K562 (cell line): ENCODE measurements around the gene URGCP. TPM values are rescaled to one million over a fixed set of nuclear protein-coding genes. Genes with fewer than 3 reads are reported as not detected.

Experiments used
- ATAC-seq: fragments of 200-7000 bp; cut with Tn5 transposase; 3 replicates; pipeline ENCODE4 v1.9.1; 2020; ENCODE audit warnings: moderate library complexity
- BruUV-seq: library from RNA; stranded (reverse); fragments of 400-500 nt; replicated peaks from 2 replicates; lab custom pipeline; 2021; lab: Mats Ljungman, UMichigan
- CTCF ChIA-PET: fragments of 300-600 bp; formaldehyde crosslinking; extraction: SDS; loops from one replicate; lab custom pipeline; 2021; ENCODE audit warnings: low intra/inter-chr PET ratio; lab: Yijun Ruan, JAX
- POLR2A ChIA-PET: fragments of 300-600, 350-650 bp; sonication (Branson Sonifier 250); formaldehyde crosslinking; extraction: SDS; loops from one replicate; lab custom pipeline; 2021; ENCODE audit warnings: antibody characterized with exemption, inconsistent platforms; lab: Yijun Ruan, JAX
- DNase-seq, 4 experiments: peaks; one replicate each; pipeline versions ENCODE4 v3.0.0 to v3.0.0-alpha.2; 2011 to 2018; ENCODE audit warnings: low spot score in 3 of 4, mixed read lengths in 3 of 4; ENCODE audit errors: extremely low read depth in 1 of 4
- FAIRE-seq: peaks from 2 replicates; lab custom pipeline; 2011; peaks lifted over from hg19 to GRCh38; lab: Jason Lieb, UNC
- H2AFZ ChIP-seq: 2 replicates; pipeline ENCODE4 v1.6.0; 2011; ENCODE audit warnings: low read depth, low read length, control low read depth, inconsistent platforms
- H3K27ac ChIP-seq: fragments of 200-600 bp; 3 replicates; pipeline ENCODE4 v1.8.0; 2011; ENCODE audit warnings: low read depth, mild to moderate bottlenecking, control low read depth, inconsistent platforms, low read length, moderate library complexity, mixed read lengths; ENCODE audit errors: extremely low read depth
- H3K27me3 ChIP-seq, 2 experiments: fragments of 300-600 bp in 1 of 2; 2 replicates in 1 of 2; 3 replicates in 1 of 2; pipeline versions ENCODE4 v1.6.0 to v1.8.0; 2011; ENCODE audit warnings: inconsistent platforms in 2 of 2, low read length in 2 of 2, mild to moderate bottlenecking in 1 of 2, mixed read lengths in 1 of 2, moderate library complexity in 1 of 2; ENCODE audit not compliant: control insufficient read depth in 2 of 2, insufficient read depth in 2 of 2
- H3K36me3 ChIP-seq: fragments of 300-600 bp; 3 replicates; pipeline ENCODE4 v1.8.0; 2011; ENCODE audit warnings: mild to moderate bottlenecking, low read length, inconsistent platforms; ENCODE audit not compliant: control insufficient read depth, insufficient read depth
- H3K4me1 ChIP-seq, 2 experiments: fragments of 200-600 bp in 1 of 2; replicated peaks in 1 of 2; 2 replicates in 1 of 2; 3 replicates in 1 of 2; pipeline versions ENCODE4 v1.5.1 to v1.8.0; 2011; ENCODE audit warnings: inconsistent platforms in 2 of 2, low read length in 2 of 2, mild to moderate bottlenecking in 1 of 2, mixed read lengths in 1 of 2, moderate library complexity in 1 of 2; ENCODE audit not compliant: control insufficient read depth in 2 of 2, insufficient read depth in 2 of 2
- H3K4me2 ChIP-seq: 2 replicates; pipeline ENCODE4 v1.6.1; 2011; ENCODE audit warnings: low read length, control low read depth, inconsistent platforms, mixed read lengths; ENCODE audit not compliant: insufficient read depth
- H3K4me3 ChIP-seq: fragments of 200-600 bp; sonication (generic), shearing (Covaris generic); 2 replicates; pipeline ENCODE4 v1.5.1; 2016; ENCODE audit warnings: control low read depth, inconsistent platforms
- H3K79me2 ChIP-seq: fragments of 200-600 bp; 3 replicates; pipeline ENCODE4 v1.8.0; 2011; ENCODE audit warnings: low read length, inconsistent platforms; ENCODE audit not compliant: control insufficient read depth, insufficient read depth
- H3K9ac ChIP-seq, 2 experiments: 2 replicates each; pipeline versions ENCODE4 v1.6.0 to v1.6.1; 2011; ENCODE audit warnings: low read depth in 2 of 2, low read length in 2 of 2, control low read depth in 1 of 2, inconsistent platforms in 1 of 2, mild to moderate bottlenecking in 1 of 2, mixed read lengths in 1 of 2; ENCODE audit not compliant: insufficient read depth in 1 of 2
- H3K9me1 ChIP-seq: one replicate; pipeline ENCODE4 v1.6.0; 2011; ENCODE audit warnings: inconsistent platforms, mild to moderate bottlenecking, low read length, moderate library complexity; ENCODE audit not compliant: control insufficient read depth, insufficient read depth
- H3K9me3 ChIP-seq: replicated peaks from 2 replicates; pipeline ENCODE4 v1.5.1; 2011; ENCODE audit warnings: low read depth, low read length, inconsistent platforms; ENCODE audit not compliant: control insufficient read depth, insufficient read depth
- H4K20me1 ChIP-seq: replicated peaks from 2 replicates; pipeline ENCODE4 v1.6.1; 2011; ENCODE audit warnings: low read length, inconsistent platforms, mixed read lengths; ENCODE audit not compliant: control insufficient read depth, insufficient read depth
- CBX5 ChIP-seq: IDR thresholded peaks from 2 replicates; pipeline ENCODE4 v1.6.1; 2014; ENCODE audit warnings: low read depth, borderline replicate concordance
- HOXB6 ChIP-seq: fragments of 250-450 bp; sonication (Bioruptor Pico); IDR thresholded peaks from 2 replicates; pipeline ENCODE4 v1.5.1; 2022; ENCODE audit warnings: mild to moderate bottlenecking, borderline replicate concordance
- LCOR ChIP-seq: sonication (generic); formaldehyde crosslinking; IDR thresholded peaks from 2 replicates; pipeline ENCODE4 v1.8.0; 2022; ENCODE audit warnings: mild to moderate bottlenecking, missing genetic modification reagents
- MCM7 ChIP-seq, 2 experiments: fragments of 450-650 bp; IDR thresholded peaks; 2 replicates each; pipeline ENCODE4 v1.6.1; 2016 to 2018
- MEIS2 ChIP-seq: fragments of 450-650 bp; IDR thresholded peaks from 2 replicates; pipeline ENCODE4 v1.6.1; 2014; ENCODE audit warnings: mild to moderate bottlenecking; ENCODE audit not compliant: partially characterized antibody
- MYNN ChIP-seq, 2 experiments: sonication (generic); formaldehyde crosslinking in 1 of 2; IDR thresholded peaks; 2 replicates each; pipeline versions ENCODE4 v1.5.0 to v1.6.1; 2016 to 2020; ENCODE audit warnings: antibody characterized with exemption in 1 of 2, missing genetic modification reagents in 1 of 2
- NFE2L1 ChIP-seq: fragments of 450-650 bp; IDR thresholded peaks from 2 replicates; pipeline ENCODE4 v1.6.1; 2016; ENCODE audit warnings: missing genetic modification characterization, low read depth, mild to moderate bottlenecking, missing compliant biosample characterization, moderate library complexity, borderline replicate concordance
- PRPF4 ChIP-seq: fragments of 200-400 bp; formaldehyde crosslinking; IDR thresholded peaks from one replicate; pipeline ENCODE4 v1.6.1; 2017; ENCODE audit warnings: low read length, low read depth, mild to moderate bottlenecking; ENCODE audit not compliant: insufficient read depth, poor library complexity, severe bottlenecking
- SIN3B ChIP-seq: fragments of 450-650 bp; IDR thresholded peaks from 2 replicates; pipeline ENCODE4 v1.6.1; 2017; ENCODE audit warnings: low read depth, mild to moderate bottlenecking, moderate library complexity
- SIRT6 ChIP-seq: IDR thresholded peaks from one replicate; pipeline ENCODE4 v1.6.1; 2012; ENCODE audit warnings: low read depth, mild to moderate bottlenecking, control low read depth, inconsistent platforms, low read length, moderate library complexity
- SMAD3 ChIP-seq: fragments of 450-650 bp; formaldehyde crosslinking; conservative IDR thresholded peaks from 2 replicates; pipeline ENCODE4 v1.4.0; 2020; ENCODE audit warnings: mild to moderate bottlenecking
- SMAD4 ChIP-seq: fragments of 250-450 bp; sonication (Bioruptor Pico); conservative IDR thresholded peaks from 2 replicates; pipeline ENCODE4 v1.8.0; 2021; ENCODE audit warnings: inconsistent platforms, mild to moderate bottlenecking, moderate library complexity
- TAF15 ChIP-seq: fragments of 200-400 bp; formaldehyde crosslinking; IDR thresholded peaks from 2 replicates; pipeline ENCODE4 v1.6.1; 2017; ENCODE audit warnings: mild to moderate bottlenecking, low read depth, low read length, moderate library complexity
- ZNF41 ChIP-seq: fragments of 250-450 bp; sonication (Bioruptor Pico); conservative IDR thresholded peaks from 2 replicates; pipeline ENCODE4 v1.4.0; 2020; ENCODE audit warnings: mild to moderate bottlenecking
- ZNF561 ChIP-seq: fragments of 450-650 bp; formaldehyde crosslinking; conservative IDR thresholded peaks from 2 replicates; pipeline ENCODE4 v1.4.0; 2020; ENCODE audit warnings: mild to moderate bottlenecking, moderate library complexity
- WGBS: fragments of 100-300 bp; shearing (Covaris generic); methylation state at CpG from one replicate; pipeline ENCODE4 v1.1.6; 2016; ENCODE audit warnings: low coverage, mixed read lengths; ENCODE audit not compliant: insufficient coverage; ENCODE audit errors: missing lambda C conversion rate; 5-methylcytosine and 5-hydroxymethylcytosine counted together
- in situ Hi-C: fragments of 300-500 bp; cut with MboI; formaldehyde crosslinking; loops from 4 replicates; pipeline ENCODE4 v1.15.0; 2018; ENCODE audit warnings: inconsistent platforms, mixed read lengths
- intact Hi-C: fragments of 100-400 bp; cut with micrococcal nuclease; formaldehyde crosslinking; loops from 2 replicates; pipeline ENCODE4 v1.14.2; 2022
- polyA plus RNA-seq, 8 experiments: library from polyadenylated mRNA; depleted of rRNA in 4 of 8; stranded (reverse) in 5 of 8; unstranded in 3 of 8; fragments of >200 nt; fragmentation: Nextera tagmentation in 2 of 8; fragmentation: Illumina TruSeq in 1 of 8; extraction: Ambion mirVana in 2 of 8; extraction: Trizol in 1 of 8; gene quantifications; 2 replicates each; pipeline versions ENCODE4 v1.2.1 to v1.2.3, GENCODE V29; 2011 to 2014; ENCODE audit warnings: inconsistent platforms in 1 of 8, missing spikeins in 1 of 8
- total RNA-seq, 7 experiments: library from RNA; depleted of rRNA in 6 of 7; stranded (reverse); fragments of >200 nt in 6 of 7; fragmentation: Illumina TruSeq in 2 of 7; extraction: Trizol in 2 of 7; gene quantifications; 2 replicates each; pipeline versions ENCODE4 v1.2.1 to v1.2.3, GENCODE V29; 2011 to 2021; ENCODE audit warnings: low replicate concordance in 1 of 7
- TF ChIP-seq, protein P1 (sequence below): fragments of 250-450 bp; sonication (Bioruptor Pico); IDR thresholded peaks from 2 replicates; pipeline ENCODE4 v1.8.0; 2021; ENCODE audit warnings: mild to moderate bottlenecking, moderate library complexity

Gene URGCP
- total and polyA plus RNA-seq, 9 of the 15 experiments (the other 6 are each of a cell fraction or from before 2014, with no cell fraction given): 1.7 to 25.8 (median 12.5) TPM

GRCh38 chr7:43847496-43847895 is 58.9 kb downstream of the URGCP start:
- H3K27ac ChIP-seq: no peak overlapping the region
- H2AFZ ChIP-seq: no peak overlapping the region
- no peaks in the 10 kb centered on the region for H3K9me1 ChIP-seq
- TF ChIP-seq MEIS2: peak; percentile 61
- TF ChIP-seq SIRT6: no peak
- DNase-seq (no peak), FAIRE-seq (no peak), ATAC-seq (no peak)
- H3K36me3 ChIP-seq: no peaks in the 10 kb centered on the region
- H3K79me2 ChIP-seq: no peaks in the 10 kb centered on the region
- WGBS: 0% methylated on average over 4 of the region's 4 CpGs
- no peak overlapping the region for H3K9ac ChIP-seq
- H4K20me1 ChIP-seq: no peaks in the 10 kb centered on the region
- no peaks in the 10 kb centered on the region for H3K4me1 ChIP-seq
- no peaks in the 10 kb centered on the region for H3K27me3 ChIP-seq
- BruUV-seq: no TSS peak
- ChIA-PET CTCF (no interaction called here), POLR2A (interaction anchor here (1.0 kb wide), 1 partner anchor 9 kb away, joined by 3 read pairs; no protein-coding TSS in a partner anchor)
- no peak overlapping the region for H3K4me2 ChIP-seq
- in situ Hi-C loops (loop anchor here (25.0 kb wide), 1 partner anchor 1910 kb away; no protein-coding TSS in a partner anchor), intact Hi-C loops (no loop called here)
- no peak overlapping the region for H3K4me3 ChIP-seq
- no peaks in the 10 kb centered on the region for H3K9me3 ChIP-seq

GRCh38 chr7:43844662-43845061 is 61.7 kb downstream of the URGCP start:
- Histone ChIP-seq H3K9me3 (no peaks in the 10 kb centered on the region), H3K4me1 (no peaks in the 10 kb centered on the region), H2AFZ (no peak overlapping the region), H3K4me2 (no peak overlapping the region), H3K79me2 (no peaks in the 10 kb centered on the region), H3K27ac (no peak overlapping the region), H3K4me3 (no peak overlapping the region), H3K36me3 (no peaks in the 10 kb centered on the region), H4K20me1 (no peaks in the 10 kb centered on the region), H3K9me1 (no peaks in the 10 kb centered on the region), H3K9ac (no peak overlapping the region), H3K27me3 (no peaks in the 10 kb centered on the region)
- TF ChIP-seq SIN3B (no peak), LCOR (no peak), HOXB6 (CRISPR knock-in tag) (no peak), PRPF4 (no peak), MYNN (IDR thresholded peaks at IDR 0.05) (no peak), MYNN (CRISPR knock-in tag; IDR thresholded peaks at IDR 0.05) (no peak), SMAD4 (no peak), NFE2L1 (tag) (no peak), ZNF41 (CRISPR knock-in tag) (no peak), MCM7 (IDR thresholded peaks at IDR 0.05) (no peak), TAF15 (no peak), CBX5 (no peak), SMAD3 (no peak), ZNF561 (CRISPR knock-in tag) (no peak)
- TF ChIP-seq, protein P1, sequence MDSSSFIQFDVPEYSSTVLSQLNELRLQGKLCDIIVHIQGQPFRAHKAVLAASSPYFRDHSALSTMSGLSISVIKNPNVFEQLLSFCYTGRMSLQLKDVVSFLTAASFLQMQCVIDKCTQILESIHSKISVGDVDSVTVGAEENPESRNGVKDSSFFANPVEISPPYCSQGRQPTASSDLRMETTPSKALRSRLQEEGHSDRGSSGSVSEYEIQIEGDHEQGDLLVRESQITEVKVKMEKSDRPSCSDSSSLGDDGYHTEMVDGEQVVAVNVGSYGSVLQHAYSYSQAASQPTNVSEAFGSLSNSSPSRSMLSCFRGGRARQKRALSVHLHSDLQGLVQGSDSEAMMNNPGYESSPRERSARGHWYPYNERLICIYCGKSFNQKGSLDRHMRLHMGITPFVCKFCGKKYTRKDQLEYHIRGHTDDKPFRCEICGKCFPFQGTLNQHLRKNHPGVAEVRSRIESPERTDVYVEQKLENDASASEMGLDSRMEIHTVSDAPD (CRISPR knock-in tag): no peak
- no peak for ATAC-seq
- FAIRE-seq: no peak
- in situ Hi-C loops (loop anchor here (25.0 kb wide), 1 partner anchor 1907 kb away; no protein-coding TSS in a partner anchor), intact Hi-C loops (no loop called here)
- no peak for DNase-seq
- no TSS peak for BruUV-seq
- whole genome bisulfite sequencing: 0% methylated on average over 2 of the region's 2 CpGs
- ChIA-PET CTCF (no interaction called here), POLR2A (interaction anchor here (0.8 to 1.4 kb wide), 2 partner anchors 16 to 262 kb away, joined by 3 to 4 read pairs; partner anchors contain the start of gene STK17A)
